ENCODE results near the gene SLC12A8.

The SLC12A8 gene

GRCh38 chr3:125137358-125138033 lies 75.1 kb downstream of the SLC12A8 start:
- DNase-seq (no peak), ATAC-seq (no peak)

GRCh38 chr3:125136966-125137357 lies 75.6 kb downstream of the SLC12A8 start:
- DNase-seq (no peak), ATAC-seq (no peak)

- no peak for ATAC-seq
- DNase-seq = no peak
Observed at GRCh38 chr3:125136515-125136914, 76.0 kb downstream of the SLC12A8 start.

GRCh38 chr3:125134952-125135351 lies 77.6 kb downstream of the SLC12A8 start:
- DNase-seq (no peak), ATAC-seq (no peak)

GRCh38 chr3:125132815-125133214 lies 79.7 kb downstream of the SLC12A8 start:
- ATAC-seq (no peak), DNase-seq (no peak)

- no peak for ATAC-seq
Observed at GRCh38 chr3:125129512-125129997, 83.0 kb downstream of the SLC12A8 start.

GRCh38 chr3:125128861-125129501 lies 83.6 kb downstream of the SLC12A8 start:
- ATAC-seq = no peak
- DNase-seq = no peak

More at GRCh38 chr3:125129512-125129997, 83.0 kb downstream of the SLC12A8 start:
- DNase-seq = no peak

- ATAC-seq = no peak
- no peak for DNase-seq
Observed at GRCh38 chr3:125126323-125126722, 86.2 kb downstream of the SLC12A8 start.

GRCh38 chr3:125125821-125126245 lies 86.7 kb downstream of the SLC12A8 start:
- ATAC-seq (peak; percentile 91), DNase-seq (peak; percentile 46)

- ATAC-seq (no peak), DNase-seq (no peak)
Observed at GRCh38 chr3:125123451-125124305, 88.9 kb downstream of the SLC12A8 start.

GRCh38 chr3:125121246-125122010 lies 91.1 kb downstream of the SLC12A8 start:
- peak; percentile 46 for DNase-seq
- peak; percentile 25 for ATAC-seq

- no peak for DNase-seq
- ATAC-seq = peak; percentile 44
Observed at GRCh38 chr3:125120379-125121122, 92.0 kb downstream of the SLC12A8 start.

- DNase-seq (peak; percentile 70), ATAC-seq (peak; percentile 92)
Observed at GRCh38 chr3:125119752-125120378, 92.7 kb downstream of the SLC12A8 start.

GRCh38 chr3:125118600-125118999 lies 93.9 kb downstream of the SLC12A8 start:
- no peak for ATAC-seq
- DNase-seq = no peak

GRCh38 chr3:125117631-125118191 lies 94.8 kb downstream of the SLC12A8 start:
- DNase-seq = no peak
- no peak for ATAC-seq

GRCh38 chr3:125116311-125117080 lies 96.1 kb downstream of the SLC12A8 start:
- DNase-seq (no peak), ATAC-seq (no peak)

GRCh38 chr3:125115640-125116039 lies 96.9 kb downstream of the SLC12A8 start:
- no peak for DNase-seq

GRCh38 chr3:125112981-125113380 lies 99.6 kb downstream of the SLC12A8 start:
- ATAC-seq (no peak), DNase-seq (no peak)

More at GRCh38 chr3:125115640-125116039, 96.9 kb downstream of the SLC12A8 start:
- no peak for ATAC-seq

GRCh38 chr3:125110876-125111480 lies 101.6 kb downstream of the SLC12A8 start:
- DNase-seq (no peak), ATAC-seq (no peak)
